GM19372 (cell line): ENCODE measurements around the gene PGS1.

Source experiments
- ATAC-seq: cut with Tn5 transposase; IDR thresholded peaks from one replicate; pipeline ENCODE4 v1.9.1; 2021; ENCODE audit warnings: mild to moderate bottlenecking, low read depth, moderate library complexity; ENCODE audit not compliant: unreplicated experiment

Gene PGS1

DNA sequence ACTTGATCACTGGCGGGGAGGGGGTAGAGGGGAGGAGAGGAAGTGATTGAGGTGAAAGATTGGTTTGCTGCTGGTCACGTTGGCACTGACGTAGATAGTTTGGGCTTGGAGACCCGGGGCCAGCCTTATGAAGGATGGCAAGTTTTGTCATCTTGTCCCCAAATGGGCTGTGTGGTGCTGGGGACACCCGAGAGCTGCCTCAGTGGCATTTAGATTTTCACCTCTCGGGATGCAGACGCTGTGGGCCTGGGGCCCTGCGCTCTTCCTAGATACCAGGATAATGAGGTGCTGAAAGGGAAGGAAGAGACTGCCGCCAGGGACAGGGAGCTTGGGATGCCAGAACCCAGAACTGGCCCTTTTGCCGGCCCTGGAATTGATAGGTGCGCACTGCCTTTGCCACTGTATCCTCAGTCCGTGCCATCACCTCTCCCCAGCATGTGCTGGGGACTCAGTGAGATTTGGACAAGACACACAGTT, 17.2 kb upstream of the PGS1 start:
- ATAC-seq = no peak

- ATAC-seq = no peak
Observed at GRCh38 chr17:78362232-78362631, 16.2 kb upstream of the PGS1 start.

DNA sequence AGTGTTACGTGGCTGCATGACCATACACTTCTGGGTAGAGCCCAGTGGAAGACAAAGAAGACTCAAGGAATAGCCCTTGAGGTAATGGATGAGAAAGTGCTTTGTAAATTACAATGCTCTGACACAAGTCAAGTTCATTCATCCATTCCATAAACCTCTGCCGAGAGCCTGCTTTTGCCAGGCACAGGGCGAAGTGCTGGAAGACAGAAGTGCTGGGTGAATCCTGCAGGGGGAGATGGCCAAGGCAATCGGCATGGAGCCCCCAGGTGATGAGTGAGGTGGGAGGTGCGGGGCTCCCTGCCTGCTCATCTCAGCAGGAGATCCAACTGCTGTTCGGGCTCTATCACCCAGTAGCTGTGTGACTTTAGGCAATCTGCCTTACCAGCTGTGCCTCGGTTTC, 15.8 kb upstream of the PGS1 start:
- ATAC-seq = no peak

DNA sequence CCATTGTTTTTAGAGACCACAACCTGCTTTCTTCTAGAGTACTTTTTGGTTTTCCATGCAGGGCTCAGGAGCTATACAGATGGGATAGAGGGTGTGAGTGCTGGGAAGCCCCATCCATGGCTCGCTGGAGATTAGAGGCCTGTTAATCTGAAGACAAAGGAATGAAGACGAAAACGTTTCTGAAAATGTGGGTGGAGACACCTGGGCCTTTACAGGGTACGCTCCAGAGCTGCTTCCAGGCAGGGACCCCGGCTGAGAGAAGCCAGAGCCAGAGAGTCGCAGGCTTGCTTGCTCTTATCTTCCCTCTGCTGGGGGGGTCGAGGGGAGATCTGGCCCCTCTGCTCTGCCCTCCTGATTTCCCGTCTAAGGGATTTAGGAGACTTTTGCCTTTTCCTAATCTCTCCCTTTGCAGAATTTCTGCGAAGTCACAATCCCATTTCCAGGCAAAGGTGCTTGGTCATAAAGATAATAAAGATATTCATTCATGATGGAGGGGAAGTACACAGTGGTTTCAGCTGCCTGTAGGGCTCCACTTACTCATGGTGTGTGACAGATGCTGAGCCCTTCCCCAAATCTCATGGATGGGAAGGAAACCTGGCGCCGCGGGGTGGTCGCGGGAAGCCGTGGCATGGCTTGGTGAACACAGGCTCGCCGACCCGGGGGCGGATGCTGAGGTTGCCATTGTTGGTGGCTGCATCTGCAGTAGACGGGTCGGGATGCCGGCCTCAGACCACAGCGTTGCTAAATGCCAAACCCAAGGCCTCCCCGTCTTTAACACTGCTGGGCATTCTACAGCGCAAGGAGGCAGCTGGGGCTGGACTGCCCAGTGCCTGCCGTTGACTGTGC, 13.8 kb upstream of the PGS1 start:
- ATAC-seq = no peak

GRCh38 chr17:78365561-78366108, 12.8 kb upstream of the PGS1 start:
- ATAC-seq = no peak

GRCh38 chr17:78366109-78366848, 12.2 kb upstream of the PGS1 start:
- ATAC-seq = no peak

- ATAC-seq = no peak
Observed at GRCh38 chr17:78367193-78367592, 11.3 kb upstream of the PGS1 start.

GRCh38 chr17:78368348-78368747, 10.1 kb upstream of the PGS1 start:
- no peak for ATAC-seq

DNA sequence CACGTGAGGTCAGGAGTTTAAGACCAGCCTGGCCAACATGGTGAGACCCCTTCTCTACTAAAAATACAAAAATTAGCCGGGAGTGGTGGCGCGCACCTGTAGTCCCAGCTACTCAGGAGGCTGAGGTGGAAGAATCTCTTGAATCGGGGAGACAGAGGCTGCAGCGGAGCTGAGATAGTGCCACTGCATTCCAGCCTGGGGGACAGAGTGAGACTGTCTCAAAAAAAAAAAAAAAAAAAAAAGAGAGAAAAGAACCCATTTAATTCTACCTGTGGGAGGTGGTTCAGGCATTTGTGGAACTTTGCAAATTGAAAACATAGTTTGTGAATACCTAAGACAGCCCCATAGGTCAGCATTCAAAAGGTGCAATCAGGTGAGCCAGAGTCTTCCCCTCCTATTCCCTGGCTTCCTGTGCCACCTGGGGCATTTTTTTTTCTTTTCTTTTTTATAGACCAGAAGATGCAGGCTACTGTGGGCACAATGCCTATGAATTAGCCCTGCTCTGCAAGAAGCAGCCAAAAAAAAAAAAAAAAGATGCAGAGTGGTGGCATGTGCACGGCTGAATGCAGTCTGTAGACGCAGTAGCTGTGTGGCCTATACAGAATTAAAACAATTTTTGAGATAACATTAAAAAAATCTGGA, 9.5 kb upstream of the PGS1 start:
- no peak for ATAC-seq

GRCh38 chr17:78369791-78370381, 8.6 kb upstream of the PGS1 start:
- no peak for ATAC-seq

- no peak for ATAC-seq
Observed at GRCh38 chr17:78371056-78371455, 7.4 kb upstream of the PGS1 start.

DNA sequence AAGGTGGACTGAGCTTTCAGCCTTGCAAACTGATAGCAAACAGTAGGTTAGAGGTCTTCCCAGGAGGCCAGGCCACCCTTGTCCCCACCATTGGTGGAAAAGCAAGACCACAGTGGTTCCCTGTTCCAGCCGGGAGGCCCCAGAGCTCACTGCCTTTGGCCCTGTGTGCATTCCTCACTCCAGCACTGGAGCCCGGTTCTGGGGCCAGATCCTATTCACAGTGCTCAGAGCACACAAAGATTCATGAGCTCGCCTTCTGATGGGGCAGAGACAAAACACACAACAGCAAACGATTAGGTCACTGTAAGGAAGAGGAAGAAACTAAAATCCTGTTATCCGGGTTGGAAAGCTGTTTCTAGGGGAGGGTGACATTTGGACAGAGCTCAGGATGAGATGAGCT, 5.6 kb upstream of the PGS1 start:
- no peak for ATAC-seq

- no peak for ATAC-seq
Observed at GRCh38 chr17:78374189-78374588, 4.3 kb upstream of the PGS1 start.

DNA sequence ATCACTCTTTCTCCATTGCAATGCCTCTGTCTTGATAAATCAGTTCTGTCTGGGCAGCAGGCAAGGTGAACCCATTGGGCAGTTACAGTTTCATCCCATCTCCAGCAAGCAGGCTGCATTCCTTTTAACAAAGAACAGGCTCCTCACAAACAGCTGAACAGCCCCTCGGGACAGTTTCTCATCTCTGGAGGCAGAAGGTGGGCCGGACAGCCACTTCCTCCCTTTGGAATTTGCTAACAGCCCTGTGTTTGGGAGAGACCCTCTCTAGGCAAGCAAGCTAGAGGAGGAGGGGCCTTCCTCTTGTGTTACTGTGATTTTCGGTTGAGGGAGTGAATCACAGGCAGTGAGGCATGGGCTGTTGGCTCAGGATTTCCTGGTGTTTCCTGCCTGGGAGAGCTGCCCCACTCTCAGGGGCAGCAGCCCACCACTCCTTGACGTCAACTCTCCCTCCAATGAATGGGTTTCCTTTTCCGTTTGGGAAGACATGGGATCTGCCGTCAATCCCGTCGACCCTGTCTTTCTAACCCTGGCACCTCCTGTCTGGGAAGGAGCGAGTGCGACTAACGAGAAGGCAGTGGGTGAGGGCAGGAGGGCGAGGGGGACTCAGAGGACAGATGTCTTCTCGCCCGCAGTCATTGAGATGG, 3.7 kb upstream of the PGS1 start:
- ATAC-seq = no peak

DNA sequence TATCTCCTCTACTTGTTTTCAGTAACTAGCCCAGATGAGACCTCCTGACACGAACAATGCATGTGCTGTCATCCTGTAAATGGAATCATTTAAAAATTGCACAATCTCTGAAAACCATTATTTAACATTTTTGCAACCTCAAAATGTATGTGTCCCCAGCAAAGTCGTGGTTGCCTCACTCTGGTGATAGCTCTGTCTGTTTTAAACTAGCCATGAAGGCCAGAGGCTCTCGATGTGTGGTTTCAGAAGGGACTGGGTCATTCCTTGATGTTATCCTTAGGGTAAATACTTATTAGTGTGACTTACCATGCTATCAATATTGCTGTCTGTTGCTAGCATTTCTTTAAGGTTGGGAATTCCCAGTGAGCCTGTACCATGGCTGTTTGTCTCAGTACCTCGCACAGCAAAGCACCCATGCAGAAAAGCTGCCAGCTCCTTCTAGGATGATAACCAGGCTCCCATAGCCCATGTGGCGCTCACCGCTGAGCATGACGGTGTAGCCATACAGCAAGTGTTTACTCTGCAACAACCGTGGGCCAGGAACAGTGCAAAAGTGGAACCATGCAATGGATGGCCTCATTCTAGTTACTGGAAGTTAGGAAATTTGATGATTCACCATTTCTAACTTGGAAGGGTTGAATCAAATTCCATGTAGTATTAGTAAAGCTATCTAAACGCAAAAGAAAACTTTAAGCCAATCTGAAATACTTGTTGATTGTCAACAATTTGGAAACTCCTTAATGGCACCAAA, 2.9 kb upstream of the PGS1 start:
- ATAC-seq = no peak

DNA sequence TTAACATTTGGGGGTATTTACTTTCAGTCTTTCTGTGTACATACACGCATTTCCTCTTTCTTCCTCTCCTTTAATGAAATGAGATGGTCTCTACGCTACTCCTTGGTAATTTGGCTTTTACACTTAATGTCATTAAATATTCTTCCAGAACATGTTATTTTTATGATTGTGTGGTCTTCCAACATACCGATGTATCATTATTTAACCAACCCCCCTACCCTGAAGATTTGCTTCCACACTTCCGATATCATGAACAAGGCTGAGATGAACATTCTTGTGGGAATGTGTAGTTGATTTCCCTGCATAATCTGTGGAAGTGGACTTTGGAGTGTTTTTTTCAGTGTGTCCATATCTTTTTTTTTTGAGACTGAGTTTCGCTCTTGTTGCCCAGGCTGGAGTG, 2.3 kb upstream of the PGS1 start:
- ATAC-seq = no peak

GRCh38 chr17:78377858-78378224, 608 bp upstream of the PGS1 start:
- no peak for ATAC-seq

GRCh38 chr17:78379131-78379491, 662 bp downstream of the PGS1 start:
- ATAC-seq = no peak

DNA sequence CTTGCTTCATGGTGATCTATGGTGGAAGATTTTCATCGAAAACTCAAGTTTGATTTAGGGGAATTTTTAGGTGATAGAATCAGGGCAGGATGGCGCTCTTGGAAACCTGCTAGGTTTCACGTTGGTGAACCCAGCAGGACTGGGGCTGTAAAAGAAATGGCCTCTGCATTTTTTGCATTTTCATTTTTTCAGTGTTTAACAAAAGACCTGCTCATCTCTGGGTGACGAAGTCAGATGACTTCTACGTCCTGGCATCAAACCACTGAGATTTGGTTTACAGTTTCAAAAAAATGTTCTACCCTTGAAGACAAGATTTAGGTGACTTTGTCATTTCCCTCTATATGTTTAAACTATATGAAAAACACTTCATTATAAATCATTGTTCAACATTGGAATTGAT, 1.9 kb downstream of the PGS1 start:
- no peak for ATAC-seq
